Esophagus (tissue), 2 donors: Measurements from ENCODE around the gene RPGRIP1L. TPM values are rescaled to one million over a fixed set of nuclear protein-coding genes. Genes with fewer than 3 reads are reported as not detected.
"Not testable (repeated sequence)": the region's sequence is repeated elsewhere in the genome, so short reads cannot be mapped to it uniquely, and the experiment has no call there.

ENCODE experiments used
- H3K27ac ChIP-seq, 2 donors: one replicate each; pipeline ENCODE4 v1.5.1; 2013; ENCODE audit warnings: low read depth in 2 of 2, mild to moderate bottlenecking in 2 of 2, inconsistent platforms in 1 of 2, low read length in 1 of 2, moderate library complexity in 1 of 2
- H3K27me3 ChIP-seq, 2 donors: one replicate each; pipeline ENCODE4 v1.6.1; 2013; ENCODE audit warnings: low read length in 2 of 2, control low read depth in 1 of 2, mild to moderate bottlenecking in 1 of 2; ENCODE audit not compliant: insufficient read depth in 2 of 2, control insufficient read depth in 1 of 2
- H3K36me3 ChIP-seq, 2 donors: one replicate each; pipeline ENCODE4 v1.6.1; 2013; ENCODE audit warnings: low read length in 1 of 2; ENCODE audit not compliant: control insufficient read depth in 2 of 2, insufficient read depth in 2 of 2
- H3K4me1 ChIP-seq, 2 donors: one replicate each; pipeline ENCODE4 v1.6.1; 2013; ENCODE audit warnings: low read length in 1 of 2; ENCODE audit not compliant: control insufficient read depth in 2 of 2, insufficient read depth in 2 of 2
- H3K4me3 ChIP-seq, 2 donors: one replicate each; pipeline ENCODE4 v1.5.1; 2013; ENCODE audit warnings: low read length in 2 of 2, mild to moderate bottlenecking in 2 of 2, low read depth in 1 of 2, moderate library complexity in 1 of 2
- H3K9me3 ChIP-seq, 2 donors: one replicate each; pipeline ENCODE4 v1.6.1; 2013; ENCODE audit warnings: mild to moderate bottlenecking in 2 of 2, low read depth in 1 of 2, low read length in 1 of 2, moderate library complexity in 1 of 2; ENCODE audit not compliant: control insufficient read depth in 2 of 2, insufficient read depth in 1 of 2
- WGBS, 2 donors: extraction: QIAGEN DNeasy Blood & Tissue Kit; methylation state at CpG; one replicate each; pipeline ENCODE4 v1.1.7; 2013; 5-methylcytosine and 5-hydroxymethylcytosine counted together
- polyA plus RNA-seq, 2 donors: library from polyadenylated mRNA; stranded (reverse); fragments of 200-250 nt; gene quantifications; one replicate each; pipeline ENCODE4 v1.2.3, GENCODE V29; 2013
- donor health status: healthy with polysubstance abuse.
- donor health status: Bipolar disorder and iron deficiency.

The RPGRIP1L gene
- polyA plus RNA-seq, 2 donors = 1.3 to 1.7 TPM

DNA sequence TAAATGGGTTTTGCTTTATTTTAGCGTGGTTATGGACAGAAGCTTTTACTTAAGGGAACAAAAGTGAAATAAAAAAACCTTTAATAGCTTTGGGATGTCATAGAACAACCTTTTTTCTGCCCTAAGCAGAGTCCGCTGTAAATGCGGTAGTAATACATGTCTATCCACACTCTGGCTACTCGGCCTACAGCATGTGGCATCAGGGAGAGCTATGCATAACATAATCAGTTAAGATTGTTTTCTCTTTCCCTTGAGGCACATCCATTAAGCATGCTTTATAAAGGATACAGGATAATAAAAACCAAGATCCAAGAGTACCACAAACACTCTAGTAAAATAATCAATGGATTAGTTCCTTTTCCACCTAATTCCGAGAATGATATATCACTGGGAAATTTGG, 10.3 kb downstream of the RPGRIP1L start:
- Histone ChIP-seq H3K4me1 (no peaks in the 10 kb centered on the region), H3K27ac (no peak overlapping the region), H3K36me3 (peaks cover 0 to 2% of the 10 kb centered on the region in 2 donors), H3K9me3 (no peaks in the 10 kb centered on the region), H3K27me3 (no peaks in the 10 kb centered on the region), H3K4me3 (no peak overlapping the region)
- 92 to 95% methylated on average over 5 of the region's 5 CpGs for WGBS, 2 donors

DNA sequence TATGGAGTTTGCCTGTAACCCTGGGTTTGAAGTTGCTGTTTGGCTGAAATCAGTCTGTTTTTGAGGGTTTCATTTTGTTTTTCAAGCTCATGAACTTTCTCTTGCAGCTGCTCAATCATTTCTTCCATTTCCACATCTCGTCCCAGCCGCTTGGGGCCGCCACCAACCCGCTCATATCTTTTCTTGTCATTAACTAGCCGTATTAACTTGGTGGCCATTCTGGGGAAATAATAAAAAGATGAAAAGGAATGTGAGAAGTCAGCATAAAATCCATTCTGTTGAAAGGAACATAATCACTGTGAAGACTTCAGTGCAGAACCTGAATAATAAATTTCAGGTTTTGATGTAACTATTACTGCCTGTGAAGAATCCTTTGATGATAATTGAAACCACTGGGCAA, 11.5 kb downstream of the RPGRIP1L start:
- H3K4me3 ChIP-seq = no peak overlapping the region
- no peaks in the 10 kb centered on the region for H3K4me1 ChIP-seq
- H3K27me3 ChIP-seq = no peaks in the 10 kb centered on the region
- H3K36me3 ChIP-seq = peaks cover 0 to 2% of the 10 kb centered on the region in 2 donors
- H3K9me3 ChIP-seq = no peaks in the 10 kb centered on the region
- whole genome bisulfite sequencing, 2 donors = 89 to 95% methylated on average over 5 of the region's 5 CpGs
- H3K27ac ChIP-seq = no peak overlapping the region

DNA sequence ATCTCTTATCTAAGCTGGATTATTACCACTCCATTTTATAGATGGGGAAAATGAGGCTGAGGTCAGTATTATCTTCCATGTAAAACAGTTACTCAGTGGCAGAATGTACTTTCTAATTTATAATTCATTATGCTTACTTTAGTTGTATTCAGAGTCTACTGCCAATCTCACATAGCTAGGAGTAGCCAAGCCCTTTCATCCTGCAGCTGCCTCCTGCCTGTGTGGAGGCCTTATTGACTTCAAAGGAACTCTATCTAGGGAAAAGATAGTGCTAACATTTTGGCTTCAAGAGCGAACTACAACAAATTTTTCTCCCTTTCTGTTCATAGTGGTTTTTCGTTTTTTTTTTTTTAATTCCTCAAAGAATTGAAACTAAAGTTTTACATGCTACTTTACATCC, 12.9 kb downstream of the RPGRIP1L start:
- H3K27ac ChIP-seq = no peak overlapping the region
- H3K27me3 ChIP-seq = no peaks in the 10 kb centered on the region

DNA sequence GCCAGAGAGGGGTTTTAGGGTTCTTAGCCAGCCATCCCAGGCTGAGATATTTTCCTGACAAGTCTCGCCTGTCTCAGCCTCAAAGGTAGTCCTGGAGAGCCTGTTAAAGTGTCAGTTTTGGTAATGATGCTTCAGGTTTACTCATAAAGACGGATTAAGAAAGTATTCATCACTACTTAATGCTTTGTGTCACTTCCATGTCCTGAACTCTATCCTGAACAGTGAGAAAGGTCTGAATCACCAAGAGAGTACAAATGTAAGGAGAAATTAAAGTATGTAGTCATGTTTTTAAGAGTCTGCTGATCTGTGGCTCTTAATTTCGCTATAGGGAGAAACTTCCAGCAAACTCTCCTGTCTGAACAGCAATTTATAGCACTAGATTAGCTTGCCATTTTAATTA, 14.0 kb downstream of the RPGRIP1L start:
- H3K4me1 ChIP-seq = no peaks in the 10 kb centered on the region
- peaks cover 0 to under 1% of the 10 kb centered on the region in 2 donors for H3K36me3 ChIP-seq
- WGBS, 2 donors = 78 to 86% methylated on average over 3 of the region's 3 CpGs
- no peak overlapping the region for H3K27ac ChIP-seq
- H3K27me3 ChIP-seq = no peaks in the 10 kb centered on the region
- no peak overlapping the region for H3K4me3 ChIP-seq
- H3K9me3 ChIP-seq = no peaks in the 10 kb centered on the region

More for the DNA sequence above, 12.9 kb downstream of the RPGRIP1L start:
- no peaks in the 10 kb centered on the region for H3K9me3 ChIP-seq
- no peaks in the 10 kb centered on the region for H3K4me1 ChIP-seq
- no peak overlapping the region for H3K4me3 ChIP-seq
- peaks cover 0 to 2% of the 10 kb centered on the region in 2 donors for H3K36me3 ChIP-seq
- WGBS, 2 donors = 95 to 96% methylated on average over 2 of the region's 2 CpGs

DNA sequence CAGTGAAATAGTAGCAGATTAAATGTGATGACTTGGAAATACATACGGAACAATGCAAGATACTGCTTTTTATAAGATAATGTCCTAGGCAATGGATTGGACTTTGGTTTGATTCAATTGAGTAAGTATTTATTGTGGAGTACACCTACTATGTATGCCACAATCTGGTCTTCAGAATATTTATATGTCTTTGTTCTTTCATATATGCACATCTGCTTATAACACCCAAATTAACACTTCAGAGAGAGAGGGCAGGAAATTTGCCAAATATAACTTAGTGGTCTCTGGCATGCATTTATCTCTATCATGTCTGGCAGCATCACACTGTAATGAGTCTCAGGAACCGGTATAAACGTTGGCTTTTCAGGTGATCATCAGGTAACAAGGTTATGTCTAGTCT, 16.9 kb downstream of the RPGRIP1L start:
- Histone ChIP-seq H3K4me3 (no peak overlapping the region), H3K27me3 (no peaks in the 10 kb centered on the region), H3K9me3 (no peaks in the 10 kb centered on the region), H3K4me1 (no peaks in the 10 kb centered on the region), H3K27ac (no peak overlapping the region), H3K36me3 (no peaks in the 10 kb centered on the region)
- 79 to 85% methylated on average over 3 of the region's 3 CpGs for WGBS, 2 donors

DNA sequence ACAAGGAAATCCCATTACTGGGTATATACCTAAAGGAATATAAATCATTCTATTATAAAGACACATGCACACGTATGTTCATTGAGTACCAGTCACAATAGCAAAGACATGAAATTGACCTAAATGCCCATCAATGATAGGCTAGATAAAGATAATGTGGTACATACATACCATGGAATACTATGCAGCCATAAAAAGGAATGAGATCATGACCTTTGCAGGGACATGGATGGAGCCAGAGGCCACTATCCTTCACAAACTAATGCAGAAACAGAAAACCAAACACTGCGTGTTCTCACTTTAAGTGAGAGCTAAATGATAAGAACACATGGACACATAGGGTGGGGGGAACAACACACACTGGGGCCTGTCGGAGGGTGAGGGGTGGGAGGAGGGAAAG, 18.3 kb downstream of the RPGRIP1L start:
- WGBS, 2 donors = 99 to 100% methylated on average over 3 of the region's 3 CpGs

DNA sequence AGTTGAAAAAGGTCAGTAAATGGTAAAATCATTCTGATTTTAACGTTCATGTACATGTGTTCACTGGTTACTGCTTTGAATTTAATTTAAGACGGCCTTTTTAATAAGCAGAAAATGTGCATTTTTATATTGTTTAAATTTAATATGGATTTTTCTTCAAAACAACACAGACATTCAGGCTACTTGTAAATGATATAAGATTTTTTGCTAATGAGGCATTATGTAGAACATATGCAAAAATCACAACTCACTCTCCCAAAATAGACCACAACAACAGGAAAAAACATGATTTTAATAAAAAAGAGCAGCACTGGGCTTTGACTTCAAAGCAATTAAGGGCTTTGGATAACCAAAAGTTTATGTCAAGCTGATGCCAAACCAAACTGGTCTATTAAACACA, 22.3 kb downstream of the RPGRIP1L start:
- H3K27me3 ChIP-seq = no peaks in the 10 kb centered on the region
- WGBS, 2 donors = 64 to 77% methylated on average over 2 of the region's 2 CpGs
- no peaks in the 10 kb centered on the region for H3K4me1 ChIP-seq
- no peaks in the 10 kb centered on the region for H3K9me3 ChIP-seq
- no peak overlapping the region for H3K4me3 ChIP-seq
- H3K27ac ChIP-seq = no peak overlapping the region
- H3K36me3 ChIP-seq = no peaks in the 10 kb centered on the region

More for the DNA sequence above, 18.3 kb downstream of the RPGRIP1L start:
- H3K4me3 ChIP-seq, H3K36me3 ChIP-seq, H3K27ac ChIP-seq, H3K9me3 ChIP-seq, H3K4me1 ChIP-seq, H3K27me3 ChIP-seq: not testable (repeated sequence)

DNA sequence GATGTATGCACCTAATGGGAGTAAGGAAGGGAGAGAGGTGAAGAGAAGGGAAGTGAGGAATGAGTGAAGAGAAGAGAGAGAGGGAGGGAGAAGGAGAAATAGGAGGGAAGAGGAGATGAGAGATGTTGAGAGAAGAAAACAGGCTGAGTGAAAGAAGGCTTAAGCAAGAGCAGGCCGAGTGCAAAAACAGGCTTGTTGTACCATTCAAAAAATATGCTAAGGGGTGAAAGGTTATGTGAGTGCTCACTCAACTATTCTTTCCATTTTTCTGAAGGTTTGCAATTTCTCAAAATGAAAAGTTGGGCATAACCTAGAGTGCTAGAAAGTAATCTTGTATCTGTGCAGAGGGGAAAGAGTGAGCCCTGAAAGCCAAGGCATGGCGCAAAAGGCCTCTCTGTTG, 22.9 kb downstream of the RPGRIP1L start:
- H3K27me3 ChIP-seq = no peaks in the 10 kb centered on the region
- H3K27ac ChIP-seq = no peak overlapping the region
- no peaks in the 10 kb centered on the region for H3K9me3 ChIP-seq
- H3K4me1 ChIP-seq = no peaks in the 10 kb centered on the region
- WGBS, 2 donors = 97% methylated on average over 2 of the region's 2 CpGs
- no peak overlapping the region for H3K4me3 ChIP-seq
- no peaks in the 10 kb centered on the region for H3K36me3 ChIP-seq

DNA sequence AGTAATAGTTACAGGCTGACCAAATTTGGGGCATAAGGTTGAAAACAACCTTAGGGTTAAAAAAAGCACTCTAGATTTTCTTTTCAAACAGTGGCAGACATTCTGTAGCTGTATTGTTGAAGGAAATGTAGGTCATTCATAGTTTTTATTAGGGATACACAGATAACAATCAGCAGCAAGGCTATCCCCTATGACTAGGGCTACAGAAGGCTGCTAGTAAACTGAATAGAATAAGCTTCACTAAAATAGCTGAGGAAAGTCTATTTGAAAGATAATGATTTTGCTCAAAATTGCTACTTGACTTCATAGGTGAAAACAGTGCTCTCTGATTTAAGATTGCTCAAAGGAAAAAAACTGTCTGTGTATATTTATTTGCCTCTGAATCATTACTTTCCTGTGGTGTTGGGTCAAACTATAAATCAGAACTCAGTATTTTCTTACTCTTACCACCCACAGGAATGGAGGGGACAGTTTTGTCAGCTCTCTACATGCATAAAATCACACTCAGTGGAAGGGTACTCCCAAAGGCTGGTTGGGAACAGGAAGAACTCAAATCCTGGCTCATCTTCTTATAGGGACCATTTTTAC, 24.8 kb downstream of the RPGRIP1L start:
- Histone ChIP-seq H3K27ac (no peak overlapping the region), H3K9me3 (no peaks in the 10 kb centered on the region), H3K27me3 (no peaks in the 10 kb centered on the region), H3K4me3 (no peak overlapping the region), H3K4me1 (no peaks in the 10 kb centered on the region), H3K36me3 (no peaks in the 10 kb centered on the region)

DNA sequence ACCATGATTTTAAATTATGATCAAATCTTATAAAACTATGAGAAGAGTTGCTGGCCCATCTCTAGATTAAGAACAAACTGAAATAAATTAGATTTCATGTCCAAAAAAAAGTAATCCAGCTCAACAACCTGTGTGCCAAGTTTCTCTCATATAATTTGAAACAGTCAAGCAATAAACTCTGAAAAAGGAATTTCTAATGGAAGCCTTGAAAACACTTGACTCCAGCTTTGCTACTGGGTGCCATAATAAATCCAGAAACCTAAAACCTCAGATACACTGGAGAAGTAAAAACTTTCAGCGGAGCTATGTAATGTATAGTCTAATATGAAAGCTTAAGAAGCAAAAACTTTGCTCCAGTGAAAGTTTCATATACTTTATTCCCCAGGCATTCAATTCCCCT, 25.5 kb downstream of the RPGRIP1L start:
- 94 to 98% methylated on average over 1 of the region's 1 CpG for WGBS, 2 donors
- Histone ChIP-seq H3K27ac (no peak overlapping the region), H3K4me3 (no peak overlapping the region), H3K9me3 (no peaks in the 10 kb centered on the region), H3K36me3 (no peaks in the 10 kb centered on the region), H3K27me3 (no peaks in the 10 kb centered on the region), H3K4me1 (no peaks in the 10 kb centered on the region)
